ENCODE results near the gene LMBRD1. TPM values are rescaled to one million over a fixed set of nuclear protein-coding genes. Genes with fewer than 3 reads are reported as not detected.

LMBRD1 gene
- polyA plus RNA-seq, 1 donor (not counting 4 experiments of a cell fraction or from before 2014, with no cell fraction given) = 30.1 TPM

DNA sequence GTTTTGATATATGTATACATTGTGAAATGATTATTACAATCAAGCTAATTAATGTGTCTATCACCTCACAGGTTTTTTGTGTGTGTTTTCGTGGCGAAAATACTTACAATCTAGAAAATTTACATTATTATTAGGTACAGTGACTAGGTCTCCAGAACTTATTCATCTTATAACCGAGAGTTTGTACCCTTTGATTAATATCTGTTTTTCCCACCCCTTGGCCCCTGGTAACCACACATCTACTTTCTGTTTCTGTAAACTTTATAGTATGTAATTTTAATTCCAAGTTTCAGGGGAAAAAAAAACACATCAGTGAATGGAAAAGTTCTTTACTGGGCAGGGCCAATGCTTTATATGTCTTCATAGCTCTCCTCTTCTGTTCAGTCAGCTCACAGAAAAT is 131.4 kb downstream of the LMBRD1 start:
- TF ChIP-seq EZH2 (IDR thresholded peaks at IDR 0.05; ENCODE audit: low read length) = no peak
- TF ChIP-seq, protein P1, sequence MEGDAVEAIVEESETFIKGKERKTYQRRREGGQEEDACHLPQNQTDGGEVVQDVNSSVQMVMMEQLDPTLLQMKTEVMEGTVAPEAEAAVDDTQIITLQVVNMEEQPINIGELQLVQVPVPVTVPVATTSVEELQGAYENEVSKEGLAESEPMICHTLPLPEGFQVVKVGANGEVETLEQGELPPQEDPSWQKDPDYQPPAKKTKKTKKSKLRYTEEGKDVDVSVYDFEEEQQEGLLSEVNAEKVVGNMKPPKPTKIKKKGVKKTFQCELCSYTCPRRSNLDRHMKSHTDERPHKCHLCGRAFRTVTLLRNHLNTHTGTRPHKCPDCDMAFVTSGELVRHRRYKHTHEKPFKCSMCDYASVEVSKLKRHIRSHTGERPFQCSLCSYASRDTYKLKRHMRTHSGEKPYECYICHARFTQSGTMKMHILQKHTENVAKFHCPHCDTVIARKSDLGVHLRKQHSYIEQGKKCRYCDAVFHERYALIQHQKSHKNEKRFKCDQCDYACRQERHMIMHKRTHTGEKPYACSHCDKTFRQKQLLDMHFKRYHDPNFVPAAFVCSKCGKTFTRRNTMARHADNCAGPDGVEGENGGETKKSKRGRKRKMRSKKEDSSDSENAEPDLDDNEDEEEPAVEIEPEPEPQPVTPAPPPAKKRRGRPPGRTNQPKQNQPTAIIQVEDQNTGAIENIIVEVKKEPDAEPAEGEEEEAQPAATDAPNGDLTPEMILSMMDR (optimal IDR thresholded peaks at IDR 0.05 in 1 of 3, IDR thresholded peaks at IDR 0.05 in 1 of 3, conservative IDR thresholded peaks at IDR 0.05 in 1 of 3; ENCODE audit: extremely low read depth in 1 of 3, insufficient read depth in 2 of 3, low read length in 3 of 3) = no peak
- Histone ChIP-seq H4K20me1 (ENCODE audit: control insufficient read depth, extremely low read depth, insufficient read depth, low read length) (no peaks in the 10 kb centered on the region), H3K9me3 (ENCODE audit: control insufficient read depth, low read depth, low read length) (no peaks in the 10 kb centered on the region), H3K79me2 (ENCODE audit: control insufficient read depth, insufficient read depth, low read length) (no peaks in the 10 kb centered on the region), H3K27me3 (ENCODE audit: control insufficient read depth, extremely low read depth, insufficient read depth, low read length) (no peaks in the 10 kb centered on the region), H3K4me3 (ENCODE audit: control insufficient read depth in 2 of 3, extremely low read depth in 1 of 3, insufficient read depth in 2 of 3, low read depth in 1 of 3, low read length in 3 of 3) (no peak overlapping the region), H3K9ac (ENCODE audit: control insufficient read depth, extremely low read depth, insufficient read depth, low read length) (no peak overlapping the region), H3K4me1 (ENCODE audit: control insufficient read depth, extremely low read depth, insufficient read depth, low read length) (no peaks in the 10 kb centered on the region), H3K36me3 (ENCODE audit: control insufficient read depth in 2 of 2, extremely low read depth in 1 of 2, insufficient read depth in 2 of 2, low read length in 2 of 2) (no peaks in the 10 kb centered on the region), H3K4me2 (ENCODE audit: control insufficient read depth, extremely low read depth, insufficient read depth, low read depth, low read length) (no peak overlapping the region), H3K9me1 (ENCODE audit: control insufficient read depth, extremely low read depth, insufficient read depth, low read length) (no peaks in the 10 kb centered on the region), H2AFZ (ENCODE audit: control insufficient read depth, low read length) (no peak overlapping the region), H3K27ac (ENCODE audit: control insufficient read depth, insufficient read depth, low read length) (no peak overlapping the region)
- FAIRE-seq = no peak
- dilution Hi-C loops (cut with MboI; ENCODE audit: extremely low pct_ligation_motif_present, low sequenced_read_pairs) = no loop called here
- DNase-seq (ENCODE audit: low read depth, low spot score) = no peak

DNA sequence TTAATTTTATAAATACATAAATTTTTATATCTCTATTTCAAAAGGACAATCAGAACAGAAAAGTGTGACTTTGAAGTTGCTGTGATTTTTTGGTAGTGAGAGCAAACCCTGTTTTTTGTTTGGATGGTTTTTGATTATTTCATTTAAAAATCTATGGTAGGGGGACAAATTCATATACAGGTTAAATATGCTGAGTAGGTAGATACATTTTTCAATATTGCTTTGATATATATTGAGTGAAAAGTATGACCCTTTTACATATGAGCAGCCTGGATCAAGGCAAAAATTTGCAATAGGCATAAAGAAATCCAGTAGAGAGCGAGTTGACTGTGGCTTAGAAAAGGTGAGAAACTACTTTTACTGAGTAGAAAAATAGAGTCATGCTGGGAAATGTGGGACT is 132.3 kb downstream of the LMBRD1 start:
- no peak overlapping the region for H3K4me3 ChIP-seq (ENCODE audit: control insufficient read depth in 2 of 3, extremely low read depth in 1 of 3, insufficient read depth in 2 of 3, low read depth in 1 of 3, low read length in 3 of 3)
- FAIRE-seq = no peak

More for the DNA sequence above, 132.3 kb downstream of the LMBRD1 start:
- Histone ChIP-seq H4K20me1 (ENCODE audit: control insufficient read depth, extremely low read depth, insufficient read depth, low read length) (no peaks in the 10 kb centered on the region), H3K4me1 (ENCODE audit: control insufficient read depth, extremely low read depth, insufficient read depth, low read length) (no peaks in the 10 kb centered on the region), H3K9me1 (ENCODE audit: control insufficient read depth, extremely low read depth, insufficient read depth, low read length) (no peaks in the 10 kb centered on the region), H3K9ac (ENCODE audit: control insufficient read depth, extremely low read depth, insufficient read depth, low read length) (no peak overlapping the region), H3K27me3 (ENCODE audit: control insufficient read depth, extremely low read depth, insufficient read depth, low read length) (no peaks in the 10 kb centered on the region), H3K79me2 (ENCODE audit: control insufficient read depth, insufficient read depth, low read length) (no peaks in the 10 kb centered on the region), H2AFZ (ENCODE audit: control insufficient read depth, low read length) (no peak overlapping the region), H3K27ac (ENCODE audit: control insufficient read depth, insufficient read depth, low read length) (no peak overlapping the region), H3K4me2 (ENCODE audit: control insufficient read depth, extremely low read depth, insufficient read depth, low read depth, low read length) (no peak overlapping the region), H3K9me3 (ENCODE audit: control insufficient read depth, low read depth, low read length) (no peaks in the 10 kb centered on the region), H3K36me3 (ENCODE audit: control insufficient read depth in 2 of 2, extremely low read depth in 1 of 2, insufficient read depth in 2 of 2, low read length in 2 of 2) (no peaks in the 10 kb centered on the region)
- dilution Hi-C loops (cut with MboI; ENCODE audit: extremely low pct_ligation_motif_present, low sequenced_read_pairs) = no loop called here
- no peak for TF ChIP-seq EZH2 (IDR thresholded peaks at IDR 0.05; ENCODE audit: low read length)
- TF ChIP-seq, protein P1 (optimal IDR thresholded peaks at IDR 0.05 in 1 of 3, IDR thresholded peaks at IDR 0.05 in 1 of 3, conservative IDR thresholded peaks at IDR 0.05 in 1 of 3; ENCODE audit: extremely low read depth in 1 of 3, insufficient read depth in 2 of 3, low read length in 3 of 3) = no peak
- no peak for DNase-seq (ENCODE audit: low read depth, low spot score)
